SK-N-MC (cell line): ENCODE results near the gene GPR155.

Experiments
- EZH2 ChIP-seq: fragments of 200-600 bp; sonication (generic); IDR thresholded peaks from one replicate; pipeline ENCODE4 v1.6.1; 2017; ENCODE audit warnings: antibody characterized with exemption
- FOXP2 ChIP-seq: optimal IDR thresholded peaks from 2 replicates; pipeline ENCODE3; 2011; ENCODE audit warnings: mild to moderate bottlenecking, moderate library complexity; ENCODE audit not compliant: insufficient read depth; ENCODE audit errors: extremely low read length, control extremely low read depth
- POLR2AphosphoS5 ChIP-seq: IDR thresholded peaks from 2 replicates; pipeline ENCODE4 v1.6.1; 2012; ENCODE audit warnings: mild to moderate bottlenecking, low read depth, low read length, borderline replicate concordance

DNA sequence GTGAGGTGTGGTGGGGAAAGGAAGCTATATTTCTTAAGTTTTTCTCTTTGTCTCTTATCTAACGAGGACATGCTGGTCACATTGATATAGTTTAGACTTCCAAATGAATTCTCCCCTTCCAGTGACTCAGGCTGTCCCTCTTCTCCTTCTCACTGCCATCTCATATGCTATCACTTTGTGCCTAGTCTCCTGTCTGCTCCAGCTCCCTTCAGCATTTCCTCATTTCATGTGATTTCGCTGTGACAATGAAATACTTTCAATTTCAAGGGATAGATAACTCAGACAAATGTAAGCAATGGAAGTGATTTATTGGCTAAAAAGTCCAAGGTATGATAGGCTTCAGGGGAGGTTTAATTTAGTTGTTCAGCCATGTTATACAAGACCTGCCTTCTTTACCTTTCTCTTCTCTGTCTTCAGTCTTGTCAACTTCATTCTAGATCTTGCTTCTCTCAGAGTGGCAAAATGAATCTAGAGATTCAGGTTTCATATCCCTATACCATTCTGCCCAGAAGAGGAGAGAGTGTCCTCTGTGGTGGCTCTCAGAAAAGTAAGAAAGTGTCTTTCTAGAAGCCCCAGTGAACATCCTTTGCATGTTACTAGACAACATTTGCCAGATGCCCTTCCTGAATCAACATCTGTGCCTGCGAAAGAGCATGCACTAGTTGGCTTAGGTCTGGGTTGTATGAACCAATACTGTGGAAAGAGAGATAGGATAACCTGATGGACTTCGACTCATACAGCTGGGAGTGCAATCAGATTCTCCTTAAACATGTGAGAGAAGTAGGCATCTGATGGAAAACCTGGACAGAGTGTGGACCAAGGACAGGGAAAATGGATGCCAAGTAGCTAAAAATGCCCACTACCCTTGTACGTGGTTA, 29.9 kb upstream of the GPR155 start:
- TF ChIP-seq FOXP2 (no peak), POLR2AphosphoS5 (no peak), EZH2 (no peak)
